ENCODE measurements around the gene ACTMAP.

ACTMAP gene

DNA sequence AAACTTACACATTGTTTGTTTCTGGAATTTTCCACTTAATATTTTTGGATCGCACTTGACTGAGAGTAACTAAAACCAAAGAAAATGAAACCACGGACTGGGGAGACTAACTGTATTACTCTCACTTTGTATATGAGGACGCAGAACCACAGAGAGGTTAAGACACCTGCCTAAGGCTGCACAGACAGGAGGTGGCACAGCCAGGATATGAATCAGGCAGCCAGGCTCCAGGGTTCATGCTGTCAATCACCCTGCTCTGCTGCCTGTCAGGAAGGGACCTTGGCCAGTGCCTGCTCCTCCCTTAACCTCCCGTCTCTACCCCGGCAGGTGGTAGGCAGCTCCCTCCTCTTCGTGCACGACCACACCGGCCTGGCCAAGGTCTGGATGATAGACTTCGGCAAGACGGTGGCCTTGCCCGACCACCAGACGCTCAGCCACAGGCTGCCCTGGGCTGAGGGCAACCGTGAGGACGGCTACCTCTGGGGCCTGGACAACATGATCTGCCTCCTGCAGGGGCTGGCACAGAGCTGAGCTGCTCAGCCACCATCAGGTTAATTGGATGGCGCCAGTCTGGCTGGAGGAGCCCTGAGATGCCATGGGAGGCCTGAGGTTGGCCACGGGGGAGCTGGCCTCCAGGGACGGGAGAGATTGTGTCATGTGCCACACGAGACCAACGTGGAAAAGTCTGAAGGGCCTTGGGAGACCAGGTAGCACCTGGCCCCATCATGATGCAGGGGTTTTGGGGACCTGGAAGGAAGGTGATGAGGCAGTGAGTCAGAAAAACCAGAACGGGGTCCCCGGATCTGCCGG is 11.0 kb downstream of the ACTMAP start:
- no peak for DNase-seq (ENCODE audit: low read depth in 1 of 2, low spot score in 1 of 2)
- H3K4me3 ChIP-seq (replicated peaks; ENCODE audit: insufficient read depth, low read length), result no peak overlapping the region
- no peaks in the 10 kb centered on the region for H3K27me3 ChIP-seq (ENCODE audit: insufficient read depth, poor library complexity, severe bottlenecking)
- no peak overlapping the region for H3K27ac ChIP-seq (replicated peaks)
- TF ChIP-seq GABPA (IDR thresholded peaks at IDR 0.05; ENCODE audit: low read depth) (no peak), POLR2AphosphoS5 (IDR thresholded peaks at IDR 0.05; ENCODE audit: low read depth) (no peak), SPI1 (IDR thresholded peaks at IDR 0.05; ENCODE audit: borderline replicate concordance, low read depth) (no peak)
- TF ChIP-seq, protein P1, sequence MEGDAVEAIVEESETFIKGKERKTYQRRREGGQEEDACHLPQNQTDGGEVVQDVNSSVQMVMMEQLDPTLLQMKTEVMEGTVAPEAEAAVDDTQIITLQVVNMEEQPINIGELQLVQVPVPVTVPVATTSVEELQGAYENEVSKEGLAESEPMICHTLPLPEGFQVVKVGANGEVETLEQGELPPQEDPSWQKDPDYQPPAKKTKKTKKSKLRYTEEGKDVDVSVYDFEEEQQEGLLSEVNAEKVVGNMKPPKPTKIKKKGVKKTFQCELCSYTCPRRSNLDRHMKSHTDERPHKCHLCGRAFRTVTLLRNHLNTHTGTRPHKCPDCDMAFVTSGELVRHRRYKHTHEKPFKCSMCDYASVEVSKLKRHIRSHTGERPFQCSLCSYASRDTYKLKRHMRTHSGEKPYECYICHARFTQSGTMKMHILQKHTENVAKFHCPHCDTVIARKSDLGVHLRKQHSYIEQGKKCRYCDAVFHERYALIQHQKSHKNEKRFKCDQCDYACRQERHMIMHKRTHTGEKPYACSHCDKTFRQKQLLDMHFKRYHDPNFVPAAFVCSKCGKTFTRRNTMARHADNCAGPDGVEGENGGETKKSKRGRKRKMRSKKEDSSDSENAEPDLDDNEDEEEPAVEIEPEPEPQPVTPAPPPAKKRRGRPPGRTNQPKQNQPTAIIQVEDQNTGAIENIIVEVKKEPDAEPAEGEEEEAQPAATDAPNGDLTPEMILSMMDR (IDR thresholded peaks at IDR 0.05; ENCODE audit: insufficient read depth, low read length), result no peak
- TF ChIP-seq, protein P2, sequence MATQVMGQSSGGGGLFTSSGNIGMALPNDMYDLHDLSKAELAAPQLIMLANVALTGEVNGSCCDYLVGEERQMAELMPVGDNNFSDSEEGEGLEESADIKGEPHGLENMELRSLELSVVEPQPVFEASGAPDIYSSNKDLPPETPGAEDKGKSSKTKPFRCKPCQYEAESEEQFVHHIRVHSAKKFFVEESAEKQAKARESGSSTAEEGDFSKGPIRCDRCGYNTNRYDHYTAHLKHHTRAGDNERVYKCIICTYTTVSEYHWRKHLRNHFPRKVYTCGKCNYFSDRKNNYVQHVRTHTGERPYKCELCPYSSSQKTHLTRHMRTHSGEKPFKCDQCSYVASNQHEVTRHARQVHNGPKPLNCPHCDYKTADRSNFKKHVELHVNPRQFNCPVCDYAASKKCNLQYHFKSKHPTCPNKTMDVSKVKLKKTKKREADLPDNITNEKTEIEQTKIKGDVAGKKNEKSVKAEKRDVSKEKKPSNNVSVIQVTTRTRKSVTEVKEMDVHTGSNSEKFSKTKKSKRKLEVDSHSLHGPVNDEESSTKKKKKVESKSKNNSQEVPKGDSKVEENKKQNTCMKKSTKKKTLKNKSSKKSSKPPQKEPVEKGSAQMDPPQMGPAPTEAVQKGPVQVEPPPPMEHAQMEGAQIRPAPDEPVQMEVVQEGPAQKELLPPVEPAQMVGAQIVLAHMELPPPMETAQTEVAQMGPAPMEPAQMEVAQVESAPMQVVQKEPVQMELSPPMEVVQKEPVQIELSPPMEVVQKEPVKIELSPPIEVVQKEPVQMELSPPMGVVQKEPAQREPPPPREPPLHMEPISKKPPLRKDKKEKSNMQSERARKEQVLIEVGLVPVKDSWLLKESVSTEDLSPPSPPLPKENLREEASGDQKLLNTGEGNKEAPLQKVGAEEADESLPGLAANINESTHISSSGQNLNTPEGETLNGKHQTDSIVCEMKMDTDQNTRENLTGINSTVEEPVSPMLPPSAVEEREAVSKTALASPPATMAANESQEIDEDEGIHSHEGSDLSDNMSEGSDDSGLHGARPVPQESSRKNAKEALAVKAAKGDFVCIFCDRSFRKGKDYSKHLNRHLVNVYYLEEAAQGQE (IDR thresholded peaks at IDR 0.05; ENCODE audit: insufficient replicate concordance, low read depth), result no peak

DNA sequence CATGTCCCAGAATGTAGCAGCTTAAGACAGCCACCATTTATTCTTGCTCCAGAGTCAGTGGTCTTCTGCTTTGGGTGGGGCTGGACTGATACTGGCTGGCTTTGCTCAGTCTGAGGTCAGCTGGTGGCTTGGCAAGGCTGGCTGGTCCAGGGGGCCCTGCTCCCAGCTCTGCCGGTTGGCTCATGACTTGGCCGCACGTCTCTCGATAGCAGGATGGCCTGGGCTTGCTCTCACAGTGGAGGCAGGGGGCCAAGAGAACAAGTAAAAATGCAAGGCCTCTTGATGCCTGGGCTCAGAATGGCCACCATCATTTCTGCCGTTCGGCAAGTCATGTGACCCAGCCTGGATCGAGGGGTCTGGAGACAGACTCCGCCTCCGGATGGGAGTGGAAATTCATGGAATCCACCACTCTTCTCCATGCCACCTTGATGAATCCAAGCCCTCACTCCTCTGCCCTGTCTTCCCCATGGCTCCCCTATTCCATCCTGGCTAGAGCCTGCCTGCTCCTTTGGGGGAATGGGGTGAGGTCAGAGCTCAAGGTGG is 13.1 kb downstream of the ACTMAP start:
- DNase-seq (ENCODE audit: low read depth in 1 of 2, low spot score in 1 of 2), result no peak
- H3K27ac ChIP-seq (replicated peaks), result no peak overlapping the region
- TF ChIP-seq, protein P2 (IDR thresholded peaks at IDR 0.05; ENCODE audit: insufficient replicate concordance, low read depth), result no peak
- TF ChIP-seq, protein P1 (IDR thresholded peaks at IDR 0.05; ENCODE audit: insufficient read depth, low read length), result no peak
- TF ChIP-seq POLR2AphosphoS5 (IDR thresholded peaks at IDR 0.05; ENCODE audit: low read depth), result no peak
- no peak for TF ChIP-seq GABPA (IDR thresholded peaks at IDR 0.05; ENCODE audit: low read depth)
- TF ChIP-seq SPI1 (IDR thresholded peaks at IDR 0.05; ENCODE audit: borderline replicate concordance, low read depth), result no peak
- H3K4me3 ChIP-seq (replicated peaks; ENCODE audit: insufficient read depth, low read length), result no peak overlapping the region
- H3K27me3 ChIP-seq (ENCODE audit: insufficient read depth, poor library complexity, severe bottlenecking), result no peaks in the 10 kb centered on the region

DNA sequence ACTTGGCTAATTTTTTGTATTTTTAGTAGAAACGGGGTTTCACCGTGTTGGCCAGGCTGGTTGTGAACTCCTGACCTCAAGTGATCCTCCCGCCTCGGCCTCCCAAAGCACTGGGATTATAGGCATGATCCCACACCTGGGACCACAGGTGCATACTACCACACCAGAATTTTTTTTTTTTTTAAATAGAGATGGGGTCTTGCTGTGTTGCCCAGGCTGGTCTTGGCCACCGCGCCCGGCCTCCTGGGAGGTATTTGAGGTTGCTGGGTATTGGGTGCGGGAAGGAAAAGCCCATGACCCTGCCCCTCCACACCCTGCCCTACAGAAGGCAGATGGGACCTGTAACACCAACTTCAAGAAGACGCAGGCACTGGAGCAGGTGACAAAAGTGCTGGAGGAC is 13.6 kb downstream of the ACTMAP start:
- no peak overlapping the region for H3K4me3 ChIP-seq (replicated peaks; ENCODE audit: insufficient read depth, low read length)
- no peak for DNase-seq (ENCODE audit: low read depth in 1 of 2, low spot score in 1 of 2)
- TF ChIP-seq GABPA (IDR thresholded peaks at IDR 0.05; ENCODE audit: low read depth) (no peak), SPI1 (IDR thresholded peaks at IDR 0.05; ENCODE audit: borderline replicate concordance, low read depth) (no peak), POLR2AphosphoS5 (IDR thresholded peaks at IDR 0.05; ENCODE audit: low read depth) (no peak)
- TF ChIP-seq, protein P2 (IDR thresholded peaks at IDR 0.05; ENCODE audit: insufficient replicate concordance, low read depth), result no peak
- TF ChIP-seq, protein P1 (IDR thresholded peaks at IDR 0.05; ENCODE audit: insufficient read depth, low read length), result no peak
- H3K27ac ChIP-seq (replicated peaks), result no peak overlapping the region
- no peaks in the 10 kb centered on the region for H3K27me3 ChIP-seq (ENCODE audit: insufficient read depth, poor library complexity, severe bottlenecking)
